Adrenal gland (tissue), 12 donors: ENCODE measurements around the gene TMEM72. TPM values are rescaled to one million over a fixed set of nuclear protein-coding genes. Genes with fewer than 3 reads are reported as not detected.

Source experiments
- DNase-seq, 7 donors: peaks; one replicate each; pipeline ENCODE4 v3.0.0-alpha.2; 2019 to 2020
- H3K27ac ChIP-seq, 5 donors: fragments of 200-600 bp; sonication (generic) in 4 of 5; 1 replicate in 3 of 5; 2 replicates in 2 of 5; pipeline versions ENCODE4 v1.5.1 to v1.8.0; 2016 to 2020; ENCODE audit warnings: mild to moderate bottlenecking in 1 of 5
- H3K27me3 ChIP-seq: fragments of 200-600 bp; 2 replicates; pipeline ENCODE4 v1.8.0; 2021
- H3K36me3 ChIP-seq, 2 donors: fragments of 200-600 bp; replicated peaks in 1 of 2; 1 replicate in 1 of 2; 2 replicates in 1 of 2; pipeline versions ENCODE4 v1.5.1 to v1.8.0; 2018 to 2022
- H3K4me1 ChIP-seq, 2 donors: fragments of 200-600 bp; replicated peaks in 1 of 2; 1 replicate in 1 of 2; 2 replicates in 1 of 2; pipeline versions ENCODE4 v1.5.1 to v1.8.0; 2018 to 2021
- H3K4me3 ChIP-seq, 4 donors: fragments of 200-600 bp; sonication (generic) in 3 of 4; one replicate each; pipeline ENCODE4 v1.5.1; 2016 to 2018
- H3K9me3 ChIP-seq, 3 donors: fragments of 200-600 bp; sonication (generic) in 1 of 3; replicated peaks in 1 of 3; 1 replicate in 2 of 3; 2 replicates in 1 of 3; pipeline versions ENCODE4 v1.5.1 to v1.8.0; 2016 to 2021
- CTCF ChIP-seq, 6 experiments: fragments of 450-650 bp in 4 of 6; fragments of 200-600 bp in 2 of 6; sonication (generic) in 1 of 6; IDR thresholded peaks; 1 replicate in 5 of 6; 2 replicates in 1 of 6; pipeline versions ENCODE4 v1.5.1 to v1.8.0; 2016 to 2021; ENCODE audit warnings: antibody characterized with exemption in 6 of 6, mild to moderate bottlenecking in 2 of 6, moderate library complexity in 1 of 6
- POLR2A ChIP-seq, 2 donors: fragments of 450-650 bp; IDR thresholded peaks; one replicate each; pipeline ENCODE4 v1.6.1; 2017; ENCODE audit warnings: antibody characterized with exemption in 2 of 2, mild to moderate bottlenecking in 2 of 2, moderate library complexity in 1 of 2
- WGBS, 4 donors: extraction: QIAGEN DNeasy Blood & Tissue Kit in 2 of 4; methylation state at CpG; one replicate each; pipeline versions ENCODE4 v1.1.5 to v1.1.7; 2013 to 2017; 5-methylcytosine and 5-hydroxymethylcytosine counted together
- intact Hi-C, 2 donors: fragments of 100-400 bp; cut with DNase I; formaldehyde crosslinking; loops; one replicate each; pipeline versions ENCODE4 v1.14.1 to v1.15.0; 2022 to 2023
- polyA plus RNA-seq, 3 donors: library from polyadenylated mRNA; stranded (reverse); fragments of 200-250 nt in 2 of 3; fragments of 350-450 nt in 1 of 3; fragmentation: Illumina TruSeq in 1 of 3; extraction: RNeasy Lipid Tissue Mini Kit (QIAGEN cat#74804) in 1 of 3; gene quantifications; one replicate each; pipeline ENCODE4 v1.2.3, GENCODE V29; 2013 to 2014
- total RNA-seq, 9 donors: library from RNA; depleted of rRNA in 4 of 9; stranded (reverse); fragments of >200 nt in 4 of 9; fragments of 120-200 nt in 1 of 9; fragmentation: NEBNext Ultra II Directional in 1 of 9; extraction: Animal tissue kit (Norgen Biotek cat#: 25700) in 1 of 9; gene quantifications; one replicate each; pipeline versions ENCODE4 v1.1.0 to v1.2.4, GENCODE V29; 2013 to 2023
- donor health status: healthy with polysubstance abuse.
- donor health status: Bipolar disorder and iron deficiency.
- donor health status: DM: yes; HTN: yes; CAD: no.
- donor health status: DM: no; HTN: no; CAD: no.
- donor health status: DM: no; HTN: no; CAD: no.
- donor health status: DM: yes; HTN: yes; CAD: no.

TMEM72 gene
- total and polyA plus RNA-seq, 12 donors = 0.17 TPM; not detected in 11

GRCh38 chr10:44922021-44922420 is 10.9 kb downstream of the TMEM72 start:
- intact Hi-C loops = no loop called here
- H3K27me3 ChIP-seq = no peaks in the 10 kb centered on the region
- H3K27ac ChIP-seq = no peak overlapping the region
- TF ChIP-seq CTCF (IDR thresholded peaks at IDR 0.05) = no peak
- TF ChIP-seq POLR2A (IDR thresholded peaks at IDR 0.05) = no peak
- H3K9me3 ChIP-seq = no peaks in the 10 kb centered on the region
- no peaks in the 10 kb centered on the region for H3K36me3 ChIP-seq
- peak in 2 of 7 donors; percentile 4 to 17 for DNase-seq
- WGBS, 4 donors = 96 to 98% (median 97%) methylated on average over 4 to 5 of the region's 5 CpGs
- no peak overlapping the region for H3K4me3 ChIP-seq
- peaks cover 0 to 2% of the 10 kb centered on the region in 2 donors for H3K4me1 ChIP-seq

- H3K36me3 ChIP-seq = no peaks in the 10 kb centered on the region
- intact Hi-C loops = no loop called here
- no peak overlapping the region for H3K4me3 ChIP-seq
- H3K4me1 ChIP-seq = peaks cover 5 to 9% of the 10 kb centered on the region in 2 donors
- H3K27me3 ChIP-seq = no peaks in the 10 kb centered on the region
- H3K27ac ChIP-seq = no peak overlapping the region
- peak in 2 of 7 donors; percentile 6 to 24 for DNase-seq
- WGBS, 4 donors = 84 to 91% (median 87%) methylated on average over 7 of the region's 7 CpGs
- no peaks in the 10 kb centered on the region for H3K9me3 ChIP-seq
- TF ChIP-seq CTCF (IDR thresholded peaks at IDR 0.05) (no peak), POLR2A (IDR thresholded peaks at IDR 0.05) (no peak)
These were observed 11.8 kb downstream of the TMEM72 start for GRCh38 chr10:44922796-44923545.

- no peak for TF ChIP-seq POLR2A (IDR thresholded peaks at IDR 0.05)
- no peak for TF ChIP-seq CTCF (IDR thresholded peaks at IDR 0.05)
- Histone ChIP-seq H3K36me3 (no peaks in the 10 kb centered on the region), H3K9me3 (no peaks in the 10 kb centered on the region), H3K4me3 (no peak overlapping the region), H3K27me3 (no peaks in the 10 kb centered on the region), H3K4me1 (peaks cover 5 to 9% of the 10 kb centered on the region in 2 donors), H3K27ac (no peak overlapping the region)
- DNase-seq = peak in 2 of 7 donors; percentile 7 to 41
- 84 to 95% (median 91%) methylated on average over 2 to 3 of the region's 3 CpGs for WGBS, 4 donors
- intact Hi-C loops = no loop called here
These were observed 12.5 kb downstream of the TMEM72 start for GRCh38 chr10:44923611-44924010.

- 80 to 93% (median 85%) methylated on average over 16 to 21 of the region's 21 CpGs for WGBS, 4 donors
- H3K4me3 ChIP-seq = no peak overlapping the region
- H3K9me3 ChIP-seq = no peaks in the 10 kb centered on the region
- H3K4me1 ChIP-seq = peaks cover 5 to 9% of the 10 kb centered on the region in 2 donors
- H3K27me3 ChIP-seq = no peaks in the 10 kb centered on the region
- intact Hi-C loops = no loop called here
- DNase-seq = peak in 3 of 7 donors; percentile 12 to 20 (median 13)
- no peaks in the 10 kb centered on the region for H3K36me3 ChIP-seq
- H3K27ac ChIP-seq = no peak overlapping the region
- TF ChIP-seq POLR2A (IDR thresholded peaks at IDR 0.05) (no peak), CTCF (IDR thresholded peaks at IDR 0.05) (no peak)
These were observed 13.3 kb downstream of the TMEM72 start for GRCh38 chr10:44924261-44925040.
